Suprapubic skin (tissue), 4 donors: ENCODE measurements around the gene NCAM1. TPM values are rescaled to one million over a fixed set of nuclear protein-coding genes. Genes with fewer than 3 reads are reported as not detected.

ENCODE experiments used
- DNase-seq, 2 donors: peaks; one replicate each; pipeline ENCODE4 v3.0.0-alpha.2; 2019; ENCODE audit warnings: low spot score in 2 of 2
- H3K27ac ChIP-seq: fragments of 200-600 bp; sonication (generic); one replicate; pipeline ENCODE4 v1.5.1; 2019
- H3K27me3 ChIP-seq: fragments of 200-600 bp; sonication (generic); one replicate; pipeline ENCODE4 v1.5.1; 2019
- H3K36me3 ChIP-seq: fragments of 200-600 bp; sonication (generic); one replicate; pipeline ENCODE4 v1.5.1; 2019
- H3K4me1 ChIP-seq: fragments of 200-600 bp; sonication (generic); one replicate; pipeline ENCODE4 v1.5.1; 2019
- H3K4me3 ChIP-seq: fragments of 200-600 bp; sonication (generic); one replicate; pipeline ENCODE4 v1.5.1; 2019; ENCODE audit warnings: mild to moderate bottlenecking
- H3K9me3 ChIP-seq: fragments of 200-600 bp; sonication (generic); one replicate; pipeline ENCODE4 v1.5.1; 2019
- CTCF ChIP-seq, 2 donors: fragments of 200-600 bp in 1 of 2; fragments of 450-650 bp in 1 of 2; sonication (generic) in 1 of 2; IDR thresholded peaks; one replicate each; pipeline ENCODE4 v1.5.1; 2016 to 2019; ENCODE audit warnings: antibody characterized with exemption in 2 of 2, mild to moderate bottlenecking in 1 of 2, moderate library complexity in 1 of 2
- EP300 ChIP-seq: sonication (generic); formaldehyde crosslinking; IDR thresholded peaks from one replicate; pipeline ENCODE4 v1.6.1; 2017; ENCODE audit warnings: antibody characterized with exemption
- POLR2A ChIP-seq, 2 donors: fragments of 450-650 bp; IDR thresholded peaks; one replicate each; pipeline ENCODE4 v1.6.1; 2017; ENCODE audit warnings: antibody characterized with exemption in 2 of 2, mild to moderate bottlenecking in 2 of 2, moderate library complexity in 2 of 2
- POLR2AphosphoS5 ChIP-seq, 3 donors: sonication (generic); formaldehyde crosslinking; IDR thresholded peaks; one replicate each; pipeline ENCODE4 v1.6.1; 2017; ENCODE audit warnings: antibody characterized with exemption in 3 of 3
- WGBS: methylation state at CpG from one replicate; pipeline ENCODE4 v1.1.5; 2018; 5-methylcytosine and 5-hydroxymethylcytosine counted together
- total RNA-seq, 4 donors: library from RNA; depleted of rRNA; stranded (reverse); fragments of >200 nt; gene quantifications; one replicate each; pipeline ENCODE4 v1.1.0, GENCODE V29; 2016

The NCAM1 gene
- total RNA-seq, 4 donors from 2014 or later: 0.98 to 3.3 (median 1.9) TPM

- Histone ChIP-seq H3K9me3 (no peaks in the 10 kb centered on the region), H3K36me3 (no peaks in the 10 kb centered on the region), H3K4me1 (no peaks in the 10 kb centered on the region), H3K27me3 (no peaks in the 10 kb centered on the region), H3K4me3 (no peak overlapping the region), H3K27ac (no peak overlapping the region)
- no peak for DNase-seq
- TF ChIP-seq POLR2A (IDR thresholded peaks at IDR 0.05) (no peak), EP300 (no peak), CTCF (IDR thresholded peaks at IDR 0.05) (no peak), POLR2AphosphoS5 (IDR thresholded peaks at IDR 0.05) (no peak)
- WGBS: 93% methylated on average over 5 of the region's 6 CpGs
Observed at GRCh38 chr11:113182288-113182687, 221.1 kb downstream of the NCAM1 start.

GRCh38 chr11:113184498-113184897, 223.3 kb downstream of the NCAM1 start:
- DNase-seq: no peak
- no peaks in the 10 kb centered on the region for H3K9me3 ChIP-seq
- no peak overlapping the region for H3K27ac ChIP-seq
- H3K36me3 ChIP-seq: no peaks in the 10 kb centered on the region
- H3K4me3 ChIP-seq: no peak overlapping the region
- WGBS: 72% methylated on average over 5 of the region's 5 CpGs
- H3K27me3 ChIP-seq: no peaks in the 10 kb centered on the region
- peaks cover 9% of the 10 kb centered on the region for H3K4me1 ChIP-seq
- no peak for TF ChIP-seq POLR2AphosphoS5 (IDR thresholded peaks at IDR 0.05)
- no peak for TF ChIP-seq CTCF (IDR thresholded peaks at IDR 0.05)
- TF ChIP-seq EP300: no peak
- TF ChIP-seq POLR2A (IDR thresholded peaks at IDR 0.05): no peak

- Histone ChIP-seq H3K36me3 (no peaks in the 10 kb centered on the region), H3K9me3 (no peaks in the 10 kb centered on the region), H3K4me3 (no peak overlapping the region), H3K27ac (no peak overlapping the region), H3K27me3 (no peaks in the 10 kb centered on the region), H3K4me1 (peaks cover 30% of the 10 kb centered on the region)
- TF ChIP-seq CTCF (IDR thresholded peaks at IDR 0.05) (no peak), POLR2AphosphoS5 (IDR thresholded peaks at IDR 0.05) (no peak), EP300 (no peak), POLR2A (IDR thresholded peaks at IDR 0.05) (no peak)
- DNase-seq: no peak
Observed at GRCh38 chr11:113188371-113188834, 227.2 kb downstream of the NCAM1 start.

- Histone ChIP-seq H3K27ac (peak overlapping the region; percentile 70), H3K4me3 (no peak overlapping the region), H3K9me3 (no peaks in the 10 kb centered on the region), H3K27me3 (no peaks in the 10 kb centered on the region), H3K36me3 (no peaks in the 10 kb centered on the region), H3K4me1 (peaks cover 42% of the 10 kb centered on the region)
- peak in 1 of 2 donors; percentile 82 for DNase-seq
- 36% methylated on average over 8 of the region's 8 CpGs for WGBS
- TF ChIP-seq POLR2A (IDR thresholded peaks at IDR 0.05) (no peak), POLR2AphosphoS5 (IDR thresholded peaks at IDR 0.05) (no peak), CTCF (IDR thresholded peaks at IDR 0.05) (no peak), EP300 (no peak)
Observed at GRCh38 chr11:113189909-113190667, 228.9 kb downstream of the NCAM1 start.

- H3K36me3 ChIP-seq: no peaks in the 10 kb centered on the region
- WGBS: 47% methylated on average over 8 of the region's 8 CpGs
- no peak for DNase-seq
- no peaks in the 10 kb centered on the region for H3K27me3 ChIP-seq
- H3K4me1 ChIP-seq: peaks cover 44% of the 10 kb centered on the region
- peak overlapping the region; percentile 34 for H3K27ac ChIP-seq
- H3K4me3 ChIP-seq: no peak overlapping the region
- H3K9me3 ChIP-seq: no peaks in the 10 kb centered on the region
- no peak for TF ChIP-seq POLR2AphosphoS5 (IDR thresholded peaks at IDR 0.05)
- no peak for TF ChIP-seq POLR2A (IDR thresholded peaks at IDR 0.05)
- no peak for TF ChIP-seq EP300
- TF ChIP-seq CTCF (IDR thresholded peaks at IDR 0.05): no peak
Observed at GRCh38 chr11:113192121-113192925, 231.1 kb downstream of the NCAM1 start.
